Choroid plexus epithelial cell (primary cell): ENCODE results near the gene CDH7.

ENCODE experiments used
- DNase-seq: peaks from one replicate; pipeline ENCODE4 v3.0.0-alpha.2; 2010; ENCODE audit warnings: low read depth
- H3K4me3 ChIP-seq: 2 replicates; pipeline ENCODE4 v1.5.1; 2011; ENCODE audit warnings: low read depth, mild to moderate bottlenecking, control low read depth, low read length, moderate library complexity
- CTCF ChIP-seq: conservative IDR thresholded peaks from 2 replicates; pipeline ENCODE4 v1.5.1; 2011; ENCODE audit warnings: low read depth, mild to moderate bottlenecking, control low read depth, inconsistent platforms, low read length, moderate library complexity

The CDH7 gene, protein sequence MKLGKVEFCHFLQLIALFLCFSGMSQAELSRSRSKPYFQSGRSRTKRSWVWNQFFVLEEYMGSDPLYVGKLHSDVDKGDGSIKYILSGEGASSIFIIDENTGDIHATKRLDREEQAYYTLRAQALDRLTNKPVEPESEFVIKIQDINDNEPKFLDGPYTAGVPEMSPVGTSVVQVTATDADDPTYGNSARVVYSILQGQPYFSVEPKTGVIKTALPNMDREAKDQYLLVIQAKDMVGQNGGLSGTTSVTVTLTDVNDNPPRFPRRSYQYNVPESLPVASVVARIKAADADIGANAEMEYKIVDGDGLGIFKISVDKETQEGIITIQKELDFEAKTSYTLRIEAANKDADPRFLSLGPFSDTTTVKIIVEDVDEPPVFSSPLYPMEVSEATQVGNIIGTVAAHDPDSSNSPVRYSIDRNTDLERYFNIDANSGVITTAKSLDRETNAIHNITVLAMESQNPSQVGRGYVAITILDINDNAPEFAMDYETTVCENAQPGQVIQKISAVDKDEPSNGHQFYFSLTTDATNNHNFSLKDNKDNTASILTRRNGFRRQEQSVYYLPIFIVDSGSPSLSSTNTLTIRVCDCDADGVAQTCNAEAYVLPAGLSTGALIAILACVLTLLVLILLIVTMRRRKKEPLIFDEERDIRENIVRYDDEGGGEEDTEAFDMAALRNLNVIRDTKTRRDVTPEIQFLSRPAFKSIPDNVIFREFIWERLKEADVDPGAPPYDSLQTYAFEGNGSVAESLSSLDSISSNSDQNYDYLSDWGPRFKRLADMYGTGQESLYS

DNA sequence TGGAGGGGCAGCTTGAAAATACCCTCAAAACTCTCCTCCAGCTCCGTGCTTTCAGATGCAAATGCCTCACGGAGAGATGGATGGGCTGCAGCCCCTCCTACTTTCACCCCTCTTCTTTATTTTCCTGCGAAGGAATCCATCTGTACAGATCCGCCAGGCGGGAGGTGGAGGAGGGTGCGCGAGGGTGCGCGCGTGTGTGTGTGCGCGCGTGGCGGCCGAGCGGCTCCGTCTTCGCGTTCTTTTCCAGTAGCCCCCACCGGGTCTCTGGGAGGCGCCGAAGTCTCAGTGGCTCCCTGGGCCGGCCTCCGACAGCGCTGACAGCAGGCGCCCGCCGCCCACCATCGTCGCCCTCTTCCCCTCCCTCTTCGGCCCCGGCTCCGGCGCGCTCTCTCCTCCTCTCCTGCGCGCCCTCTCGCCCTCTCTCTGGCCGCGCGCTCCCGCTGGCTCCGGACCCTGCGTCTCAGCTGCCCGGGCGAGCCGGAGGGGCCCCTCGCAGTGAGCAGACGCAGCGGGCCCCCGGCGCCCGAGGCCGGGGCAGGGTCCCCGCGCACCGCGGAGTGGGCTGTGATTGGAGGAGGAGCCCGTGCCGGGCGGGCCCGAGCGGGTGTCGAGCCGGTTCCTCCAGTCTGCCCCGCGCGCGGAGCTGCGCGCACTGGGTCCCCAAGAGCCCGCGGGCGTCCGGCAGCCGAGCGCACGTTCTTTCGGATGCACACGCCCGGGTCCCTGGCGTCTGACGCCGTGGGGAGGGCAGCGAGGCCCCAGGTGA lies at the start of gene CDH7:
Gene CDH7 (plus strand): TSS at position 624 of the 766 bp plus-strand sequence. CDS start 11,831 bp downstream, outside the sequence.
- peak within 1 kb of the TSS; percentile 45 for H3K4me3 ChIP-seq
- no peak for TF ChIP-seq CTCF
- DNase-seq: no peak

DNA sequence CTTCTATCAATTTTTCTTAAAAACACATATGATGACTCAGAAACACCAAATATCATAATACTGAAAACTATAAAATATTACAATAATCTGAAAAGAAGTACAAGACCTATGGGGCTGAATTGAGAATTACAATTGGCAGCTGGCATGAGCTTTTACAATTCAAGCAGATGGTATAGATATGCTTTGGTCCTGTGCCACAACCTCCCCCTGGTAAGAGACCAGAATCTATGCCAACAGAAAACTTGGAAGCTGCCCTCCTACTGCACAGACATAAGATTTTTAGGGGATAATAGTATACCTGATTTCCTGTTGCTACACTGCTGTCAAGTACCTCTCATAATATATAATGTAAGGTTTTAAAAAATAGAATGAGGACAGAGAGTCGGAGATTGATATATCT lies 46.8 kb upstream of the CDH7 start:
- TF ChIP-seq CTCF: no peak
- H3K4me3 ChIP-seq: no peak overlapping the region
- DNase-seq: no peak

DNA sequence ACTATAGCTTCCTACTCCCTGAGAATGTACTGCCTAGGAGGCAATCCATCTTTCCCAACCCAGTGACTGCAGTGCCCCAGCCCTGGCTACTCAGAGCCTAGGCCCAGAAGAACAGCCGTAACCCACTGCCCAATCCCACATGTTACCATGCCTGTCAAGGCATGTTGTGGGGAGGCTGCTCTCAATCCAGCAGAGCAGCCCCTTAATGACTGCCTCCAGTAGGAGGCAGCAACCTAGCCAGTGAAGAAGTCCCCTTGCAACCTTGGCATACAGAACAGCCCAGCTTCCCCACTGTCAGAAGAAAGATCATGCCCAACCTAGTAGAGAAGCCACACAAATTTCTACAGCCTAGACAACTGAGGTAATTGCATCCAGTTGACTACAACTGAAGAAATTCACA lies 44.2 kb upstream of the CDH7 start:
- no peak overlapping the region for H3K4me3 ChIP-seq
- TF ChIP-seq CTCF: no peak

DNA sequence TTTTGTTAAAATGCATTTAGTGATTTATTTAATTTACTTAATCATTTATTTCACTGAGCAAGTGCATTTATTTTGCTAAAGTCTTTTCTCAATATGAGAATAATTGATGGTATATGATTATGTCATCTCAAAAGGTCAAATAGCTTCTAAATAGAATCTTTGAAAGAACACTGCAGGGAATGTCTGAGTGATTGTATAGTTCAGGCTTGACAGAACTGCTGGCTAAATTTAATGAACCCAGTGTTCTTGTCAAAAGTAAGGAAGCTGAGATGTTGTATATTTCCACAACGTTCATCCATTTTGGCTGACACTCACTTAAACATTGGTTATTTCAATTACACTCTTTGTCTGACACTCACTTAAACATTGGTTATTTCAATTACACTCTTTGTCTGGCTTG lies 39.3 kb upstream of the CDH7 start:
- DNase-seq: no peak
- no peak for TF ChIP-seq CTCF
- H3K4me3 ChIP-seq: no peak overlapping the region

More for the DNA sequence above, 44.2 kb upstream of the CDH7 start:
- no peak for DNase-seq

DNA sequence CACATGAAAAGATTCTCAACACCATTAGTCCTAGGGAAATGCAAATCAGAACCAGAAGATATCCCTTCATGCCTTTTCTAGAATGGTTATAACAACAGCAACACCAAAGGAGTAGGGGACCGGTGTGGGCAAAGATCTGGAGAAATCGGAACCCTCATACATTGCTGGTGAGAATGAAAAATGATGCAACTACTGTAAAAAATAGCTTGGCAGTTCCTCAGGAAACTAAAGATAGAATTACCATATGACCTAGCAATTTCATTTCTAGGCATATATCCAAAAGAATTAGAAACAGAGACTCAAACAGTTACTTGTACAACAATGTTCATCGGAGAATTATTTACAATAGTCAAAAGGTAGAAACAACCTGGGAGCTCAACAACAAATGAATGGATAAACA lies 29.2 kb upstream of the CDH7 start:
- peak; percentile 15 for DNase-seq
- no peak for TF ChIP-seq CTCF
- H3K4me3 ChIP-seq: no peak overlapping the region

- H3K4me3 ChIP-seq: no peak overlapping the region
- DNase-seq: peak; percentile 13
- peak; percentile 56 for TF ChIP-seq CTCF
Observed at GRCh38 chr18:65725251-65726050, 25.4 kb upstream of the CDH7 start.
